OCI-LY1 (cell line): ENCODE measurements around the gene TMEM115.

Experiments used
- EZH2 ChIP-seq: fragments of 200-600 bp; sonication (generic), shearing (Covaris generic); IDR thresholded peaks from 2 replicates; pipeline ENCODE4 v1.8.0; 2017; ENCODE audit warnings: borderline replicate concordance, mixed run types, mild to moderate bottlenecking, antibody characterized with exemption, low read length, moderate library complexity, mixed read lengths
- TF ChIP-seq, protein P1 (sequence below): fragments of 200-600 bp; sonication (generic), shearing (Covaris generic); IDR thresholded peaks from 2 replicates; pipeline ENCODE4 v1.5.1; 2017; ENCODE audit warnings: mild to moderate bottlenecking, antibody characterized with exemption, low read length, moderate library complexity, mixed read lengths

DNA sequence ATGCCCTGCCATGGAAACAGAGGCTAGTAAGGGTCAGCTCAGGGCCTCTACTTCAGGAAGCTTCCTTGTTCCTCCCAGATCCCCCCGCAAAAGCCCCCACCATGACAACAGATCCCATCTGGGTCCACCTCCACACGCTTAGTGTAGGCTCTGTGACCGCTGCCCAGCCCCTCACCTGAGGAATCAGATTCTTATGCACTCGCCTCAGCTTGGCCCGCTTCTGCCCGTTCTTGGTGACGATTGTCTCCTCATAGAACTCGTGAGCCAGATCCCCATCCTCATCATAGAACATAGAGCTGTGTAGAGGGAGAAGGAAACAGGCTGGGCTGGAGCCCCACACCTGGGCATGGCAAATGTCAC, 33.2 kb downstream of the TMEM115 start:
- TF ChIP-seq, protein P1, sequence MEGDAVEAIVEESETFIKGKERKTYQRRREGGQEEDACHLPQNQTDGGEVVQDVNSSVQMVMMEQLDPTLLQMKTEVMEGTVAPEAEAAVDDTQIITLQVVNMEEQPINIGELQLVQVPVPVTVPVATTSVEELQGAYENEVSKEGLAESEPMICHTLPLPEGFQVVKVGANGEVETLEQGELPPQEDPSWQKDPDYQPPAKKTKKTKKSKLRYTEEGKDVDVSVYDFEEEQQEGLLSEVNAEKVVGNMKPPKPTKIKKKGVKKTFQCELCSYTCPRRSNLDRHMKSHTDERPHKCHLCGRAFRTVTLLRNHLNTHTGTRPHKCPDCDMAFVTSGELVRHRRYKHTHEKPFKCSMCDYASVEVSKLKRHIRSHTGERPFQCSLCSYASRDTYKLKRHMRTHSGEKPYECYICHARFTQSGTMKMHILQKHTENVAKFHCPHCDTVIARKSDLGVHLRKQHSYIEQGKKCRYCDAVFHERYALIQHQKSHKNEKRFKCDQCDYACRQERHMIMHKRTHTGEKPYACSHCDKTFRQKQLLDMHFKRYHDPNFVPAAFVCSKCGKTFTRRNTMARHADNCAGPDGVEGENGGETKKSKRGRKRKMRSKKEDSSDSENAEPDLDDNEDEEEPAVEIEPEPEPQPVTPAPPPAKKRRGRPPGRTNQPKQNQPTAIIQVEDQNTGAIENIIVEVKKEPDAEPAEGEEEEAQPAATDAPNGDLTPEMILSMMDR, result no peak
- TF ChIP-seq EZH2, result no peak
